HepG2 (cell line): ENCODE data around the gene GLIS2. TPM values are rescaled to one million over a fixed set of nuclear protein-coding genes. Genes with fewer than 3 reads are reported as not detected.

Source experiments
- CCDC6 ChIP-seq: sonication (generic); formaldehyde crosslinking; IDR thresholded peaks from 2 replicates; pipeline ENCODE4 v1.8.1; 2022; ENCODE audit warnings: mild to moderate bottlenecking, missing genetic modification reagents, moderate library complexity
- FOSL1 ChIP-seq: sonication (generic); formaldehyde crosslinking; IDR thresholded peaks from 2 replicates; pipeline ENCODE4 v1.9.0; 2021; ENCODE audit warnings: missing genetic modification reagents, borderline replicate concordance
- ISL2 ChIP-seq: sonication (generic); formaldehyde crosslinking; IDR thresholded peaks from 2 replicates; pipeline ENCODE4 v1.5.0; 2020; ENCODE audit warnings: missing genetic modification reagents
- JUN ChIP-seq: sonication (generic); formaldehyde crosslinking; IDR thresholded peaks from 2 replicates; pipeline ENCODE4 v1.4.0; 2020; ENCODE audit warnings: mild to moderate bottlenecking, missing genetic modification reagents
- KAT7 ChIP-seq: IDR thresholded peaks from 2 replicates; pipeline ENCODE4 v1.6.1; 2018; ENCODE audit warnings: borderline replicate concordance, missing compliant biosample characterization
- MAF1 ChIP-seq: sonication (generic); formaldehyde crosslinking; IDR thresholded peaks from 2 replicates; pipeline ENCODE4 v1.5.0; 2020; ENCODE audit warnings: missing genetic modification reagents, borderline replicate concordance
- MAFK ChIP-seq, 2 experiments: IDR thresholded peaks in 1 of 2; conservative IDR thresholded peaks in 1 of 2; 2 replicates each; pipeline ENCODE4 v1.6.1; 2011; ENCODE audit warnings: improper control_type of control experiment in 2 of 2, low read length in 2 of 2
- MED1 ChIP-seq: sonication (generic); formaldehyde crosslinking; IDR thresholded peaks from 2 replicates; pipeline ENCODE4 v1.4.0; 2020; ENCODE audit warnings: missing genetic modification reagents
- MIER2 ChIP-seq: IDR thresholded peaks from 2 replicates; pipeline ENCODE4 v1.6.1; 2016; ENCODE audit warnings: missing biosample characterization, missing genetic modification reagents
- MZF1 ChIP-seq: sonication (generic); formaldehyde crosslinking; IDR thresholded peaks from 2 replicates; pipeline ENCODE4 v1.8.1; 2023; ENCODE audit warnings: mild to moderate bottlenecking, missing genetic modification reagents, borderline replicate concordance
- NR2C2 ChIP-seq: sonication (generic); formaldehyde crosslinking; IDR thresholded peaks from 2 replicates; pipeline ENCODE4 v1.4.0; 2020; ENCODE audit warnings: missing genetic modification reagents, mild to moderate bottlenecking, moderate library complexity, borderline replicate concordance
- POLR2G ChIP-seq: fragments of 200-400 bp; formaldehyde crosslinking; IDR thresholded peaks from 2 replicates; pipeline ENCODE4 v1.6.1; 2018; ENCODE audit warnings: mild to moderate bottlenecking, low read depth, low read length, moderate library complexity
- RARA ChIP-seq: IDR thresholded peaks from 2 replicates; pipeline ENCODE4 v1.6.1; 2016; ENCODE audit warnings: missing genetic modification reagents, missing compliant biosample characterization
- RXRB ChIP-seq: IDR thresholded peaks from 2 replicates; pipeline ENCODE4 v1.6.1; 2016; ENCODE audit warnings: borderline replicate concordance, missing genetic modification reagents, missing compliant biosample characterization
- SALL2 ChIP-seq: sonication (generic); formaldehyde crosslinking; IDR thresholded peaks from 2 replicates; pipeline ENCODE4 v1.8.1; 2023; ENCODE audit warnings: mild to moderate bottlenecking, missing genetic modification reagents, inconsistent platforms
- SOX13 ChIP-seq, 3 experiments: fragments of 450-650 bp in 1 of 3; sonication (generic) in 1 of 3; formaldehyde crosslinking in 1 of 3; IDR thresholded peaks in 2 of 3; conservative IDR thresholded peaks in 1 of 3; 2 replicates each; pipeline versions ENCODE4 v1.5.0 to v1.6.1; 2016 to 2020; ENCODE audit warnings: antibody characterized with exemption in 1 of 3, mild to moderate bottlenecking in 1 of 3, missing compliant biosample characterization in 1 of 3, missing genetic modification reagents in 1 of 3, moderate library complexity in 1 of 3
- SRF ChIP-seq: IDR thresholded peaks from 2 replicates; pipeline ENCODE4 v1.6.1; 2011; ENCODE audit warnings: mild to moderate bottlenecking, low read depth, low read length, moderate library complexity
- TRIM24 ChIP-seq: sonication (generic); formaldehyde crosslinking; IDR thresholded peaks from 2 replicates; pipeline ENCODE4 v1.8.0; 2022; ENCODE audit warnings: mild to moderate bottlenecking, missing genetic modification reagents
- U2AF2 ChIP-seq: fragments of 200-400 bp; formaldehyde crosslinking; IDR thresholded peaks from 2 replicates; pipeline ENCODE4 v1.6.1; 2017; ENCODE audit warnings: low read depth, mild to moderate bottlenecking, low read length
- ZEB1 ChIP-seq: IDR thresholded peaks from 2 replicates; pipeline ENCODE4 v1.6.1; 2012; ENCODE audit warnings: mild to moderate bottlenecking, low read depth, inconsistent platforms; ENCODE audit not compliant: insufficient replicate concordance
- ZMYM2 ChIP-seq: sonication (generic); formaldehyde crosslinking; IDR thresholded peaks from 2 replicates; pipeline ENCODE4 v1.8.0; 2022; ENCODE audit warnings: mild to moderate bottlenecking, missing genetic modification reagents
- ZNF101 ChIP-seq: sonication (generic); formaldehyde crosslinking; IDR thresholded peaks from 2 replicates; pipeline ENCODE4 v1.4.0; 2020; ENCODE audit warnings: mild to moderate bottlenecking, low read depth, missing genetic modification reagents, borderline replicate concordance
- ZNF558 ChIP-seq: sonication (generic); formaldehyde crosslinking; IDR thresholded peaks from 2 replicates; pipeline ENCODE4 v1.9.0; 2022; ENCODE audit warnings: mild to moderate bottlenecking, missing genetic modification reagents, borderline replicate concordance
- ZNF75D ChIP-seq: sonication (generic); formaldehyde crosslinking; IDR thresholded peaks from 2 replicates; pipeline ENCODE4 v1.8.1; 2023; ENCODE audit warnings: missing genetic modification reagents, mild to moderate bottlenecking, borderline replicate concordance
- polyA plus RNA-seq, 8 experiments: library from polyadenylated mRNA; depleted of rRNA in 3 of 8; stranded (reverse) in 7 of 8; unstranded in 1 of 8; fragments of >200 nt; fragmentation: Illumina TruSeq in 4 of 8; extraction: Trizol in 4 of 8; gene quantifications; 2 replicates each; pipeline versions ENCODE4 v1.2.1 to v1.2.3, GENCODE V29; 2011 to 2016; ENCODE audit warnings: low read depth in 4 of 8, missing spikeins in 1 of 8, mixed read lengths in 1 of 8; ENCODE audit not compliant: insufficient read depth in 1 of 8
- total RNA-seq, 5 experiments: library from RNA; depleted of rRNA; stranded (reverse); fragments of >200 nt; fragmentation: Illumina TruSeq; extraction: Trizol; gene quantifications; 2 replicates each; pipeline ENCODE4 v1.2.3, GENCODE V29; 2016; ENCODE audit warnings: low read depth in 1 of 5
- TF ChIP-seq, protein P1 (sequence below): sonication (generic); formaldehyde crosslinking; IDR thresholded peaks from 2 replicates; pipeline ENCODE4 v1.4.0; 2020; ENCODE audit warnings: missing genetic modification reagents
- TF ChIP-seq, protein P2 (sequence below): sonication (generic); formaldehyde crosslinking; IDR thresholded peaks from 2 replicates; pipeline ENCODE4 v1.5.0; 2020; ENCODE audit warnings: missing genetic modification reagents, mild to moderate bottlenecking, borderline replicate concordance

GLIS2 gene
- total and polyA plus RNA-seq, 2 of the 13 experiments (the other 11 are each of a cell fraction or from before 2014, with no cell fraction given), result 0.28 to 0.29 TPM

DNA sequence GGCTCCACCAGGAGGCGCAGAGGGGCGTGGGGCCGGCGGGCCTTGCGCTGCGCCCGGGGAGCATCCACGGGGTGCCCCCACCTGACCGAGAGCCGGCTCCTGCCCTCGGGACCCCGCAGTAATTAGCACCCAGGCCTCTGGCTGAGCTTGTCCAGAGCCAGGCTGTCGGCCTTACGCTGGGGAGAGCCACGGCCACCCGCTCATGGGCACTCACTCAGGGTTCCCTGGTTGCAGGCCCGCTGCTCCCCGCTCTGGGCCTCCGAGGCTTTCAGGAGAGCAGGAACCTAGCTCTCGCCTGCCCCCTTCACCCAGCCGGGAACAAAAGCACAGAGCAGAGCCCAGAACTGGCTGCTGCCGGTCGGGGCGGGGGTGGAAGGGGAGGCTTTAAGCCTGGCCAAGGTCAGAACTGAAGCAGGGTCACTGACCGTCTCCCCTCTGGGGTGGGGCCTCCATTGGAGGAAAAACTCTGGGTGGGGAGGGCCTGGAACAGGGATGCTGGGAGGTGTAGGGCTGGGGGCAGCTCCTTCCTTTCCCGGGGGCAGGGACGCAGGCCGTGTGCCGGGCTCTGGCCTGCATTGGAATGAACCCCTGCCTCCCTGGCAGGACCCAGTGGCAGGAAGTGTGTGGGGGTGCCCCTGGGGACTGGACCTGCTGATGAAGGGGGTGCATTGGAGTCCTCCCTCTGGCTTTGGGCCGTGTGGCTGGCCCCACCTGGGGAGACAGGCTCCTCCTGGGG, 12.3 kb downstream of the GLIS2 start (continued):
- no peak for TF ChIP-seq ZNF101 (CRISPR knock-in tag)
- TF ChIP-seq ZEB1, result peak; percentile 36
- TF ChIP-seq MED1 (CRISPR knock-in tag), result peak; percentile 82
- no peak for TF ChIP-seq SRF
- TF ChIP-seq MIER2, result 0 out of 2 replicates have a peak, but pooled peaks have one; percentile 19
- 0 out of 2 replicates have a peak, but pooled peaks have one; percentile 17 for TF ChIP-seq SOX13 (IDR thresholded peaks at IDR 0.05)
- peak in 1 of 2 experiments; percentile 64; a peak in 2 of 4 replicates for TF ChIP-seq SOX13 (CRISPR knock-in tag; conservative IDR thresholded peaks at IDR 0.05 in 1 of 2, IDR thresholded peaks at IDR 0.05 in 1 of 2)
- no peak for TF ChIP-seq ZNF75D (CRISPR knock-in tag)
- peak; percentile 72 for TF ChIP-seq MAF1 (CRISPR knock-in tag)
- 0 out of 2 replicates have a peak, but pooled peaks have one; percentile 59 for TF ChIP-seq SALL2 (CRISPR knock-in tag)
- TF ChIP-seq NR2C2 (CRISPR knock-in tag), result peak; percentile 68
- peak; percentile 70; the same call in 1 of the 2 replicates for TF ChIP-seq ZMYM2 (CRISPR knock-in tag)
- TF ChIP-seq, protein P1, sequence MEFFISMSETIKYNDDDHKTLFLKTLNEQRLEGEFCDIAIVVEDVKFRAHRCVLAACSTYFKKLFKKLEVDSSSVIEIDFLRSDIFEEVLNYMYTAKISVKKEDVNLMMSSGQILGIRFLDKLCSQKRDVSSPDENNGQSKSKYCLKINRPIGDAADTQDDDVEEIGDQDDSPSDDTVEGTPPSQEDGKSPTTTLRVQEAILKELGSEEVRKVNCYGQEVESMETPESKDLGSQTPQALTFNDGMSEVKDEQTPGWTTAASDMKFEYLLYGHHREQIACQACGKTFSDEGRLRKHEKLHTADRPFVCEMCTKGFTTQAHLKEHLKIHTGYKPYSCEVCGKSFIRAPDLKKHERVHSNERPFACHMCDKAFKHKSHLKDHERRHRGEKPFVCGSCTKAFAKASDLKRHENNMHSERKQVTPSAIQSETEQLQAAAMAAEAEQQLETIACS (CRISPR knock-in tag), result peak; percentile 3; the same call in 1 of the 2 replicates
- TF ChIP-seq POLR2G, result peak; percentile 49; the same call in 1 of the 2 replicates
- no peak for TF ChIP-seq ZNF558 (CRISPR knock-in tag)
- no peak for TF ChIP-seq JUN (CRISPR knock-in tag)
- peak; percentile 39; the same call in 1 of the 2 replicates for TF ChIP-seq ISL2 (CRISPR knock-in tag)
- TF ChIP-seq, protein P2, sequence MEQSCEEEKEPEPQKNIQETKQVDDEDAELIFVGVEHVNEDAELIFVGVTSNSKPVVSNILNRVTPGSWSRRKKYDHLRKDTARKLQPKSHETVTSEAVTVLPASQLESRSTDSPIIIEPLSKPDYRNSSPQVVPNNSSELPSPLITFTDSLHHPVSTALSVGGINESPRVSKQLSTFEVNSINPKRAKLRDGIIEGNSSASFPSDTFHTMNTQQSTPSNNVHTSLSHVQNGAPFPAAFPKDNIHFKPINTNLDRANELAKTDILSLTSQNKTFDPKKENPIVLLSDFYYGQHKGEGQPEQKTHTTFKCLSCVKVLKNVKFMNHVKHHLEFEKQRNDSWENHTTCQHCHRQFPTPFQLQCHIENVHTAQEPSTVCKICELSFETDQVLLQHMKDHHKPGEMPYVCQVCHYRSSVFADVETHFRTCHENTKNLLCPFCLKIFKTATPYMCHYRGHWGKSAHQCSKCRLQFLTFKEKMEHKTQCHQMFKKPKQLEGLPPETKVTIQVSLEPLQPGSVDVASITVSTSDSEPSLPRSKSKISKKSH (CRISPR knock-in tag), result no peak; the same call in 1 of the 2 replicates
- no peak for TF ChIP-seq MAFK (conservative IDR thresholded peaks at IDR 0.05 in 1 of 2, IDR thresholded peaks at IDR 0.05 in 1 of 2; ENCODE audit: low read length in 2 of 2)
- TF ChIP-seq RARA (CRISPR knock-in tag), result peak; percentile 68
- TF ChIP-seq FOSL1 (CRISPR knock-in tag), result no peak
- no peak for TF ChIP-seq U2AF2
- TF ChIP-seq RXRB (CRISPR knock-in tag), result peak; percentile 91
- 0 out of 2 replicates have a peak, but pooled peaks have one; percentile 52 for TF ChIP-seq KAT7
- TF ChIP-seq MZF1 (CRISPR knock-in tag), result 0 out of 2 replicates have a peak, but pooled peaks have one; percentile 67
- no peak for TF ChIP-seq TRIM24 (CRISPR knock-in tag)
- 0 out of 2 replicates have a peak, but pooled peaks have one; percentile 24 for TF ChIP-seq CCDC6 (CRISPR knock-in tag)
